ENCODE measurements around the gene TMEM115.

TMEM115 gene

GRCh38 chr3:50369012-50369670, 9.8 kb upstream of the TMEM115 start (continued):
- no peak for TF ChIP-seq CSRNP3 (CRISPR knock-in tag; IDR thresholded peaks at IDR 0.05)
- TF ChIP-seq OSR1 (CRISPR knock-in tag; IDR thresholded peaks at IDR 0.05), result no peak
- TF ChIP-seq GLIS3 (CRISPR knock-in tag; IDR thresholded peaks at IDR 0.05), result no peak
- no peak for TF ChIP-seq ESRRG (CRISPR knock-in tag; IDR thresholded peaks at IDR 0.05)
- TF ChIP-seq ZC3H10 (CRISPR knock-in tag; IDR thresholded peaks at IDR 0.05), result no peak
- TF ChIP-seq TOX (CRISPR knock-in tag; IDR thresholded peaks at IDR 0.05; ENCODE audit: borderline replicate concordance), result no peak
- TF ChIP-seq TSHZ2 (CRISPR knock-in tag; IDR thresholded peaks at IDR 0.05), result no peak

- TF ChIP-seq CREB5 (CRISPR knock-in tag; IDR thresholded peaks at IDR 0.05; ENCODE audit: low read depth), result no peak
- ATAC-seq, result no peak
These were observed 6.5 kb upstream of the TMEM115 start for GRCh38 chr3:50365842-50366220.

- no peak for ATAC-seq
- TF ChIP-seq ESRRG (CRISPR knock-in tag; IDR thresholded peaks at IDR 0.05), result no peak
- no peak for TF ChIP-seq ZFP3 (CRISPR knock-in tag; IDR thresholded peaks at IDR 0.05)
- TF ChIP-seq ZFP30 (CRISPR knock-in tag; IDR thresholded peaks at IDR 0.05), result no peak
- TF ChIP-seq ARNTL (CRISPR knock-in tag; IDR thresholded peaks at IDR 0.05; ENCODE audit: borderline replicate concordance, low read depth), result no peak
- no peak for TF ChIP-seq SNAI2 (CRISPR knock-in tag; IDR thresholded peaks at IDR 0.05)
- TF ChIP-seq ISL1 (CRISPR knock-in tag; IDR thresholded peaks at IDR 0.05), result no peak
- TF ChIP-seq TSHZ2 (CRISPR knock-in tag; IDR thresholded peaks at IDR 0.05), result no peak
These were observed 5.9 kb upstream of the TMEM115 start for GRCh38 chr3:50365080-50365841.

GRCh38 chr3:50364573-50365079, 5.3 kb upstream of the TMEM115 start:
- no peak for ATAC-seq
- TF ChIP-seq POU6F1 (CRISPR knock-in tag; IDR thresholded peaks at IDR 0.05; ENCODE audit: borderline replicate concordance, low read depth), result no peak
- no peak for TF ChIP-seq PPARA (CRISPR knock-in tag; IDR thresholded peaks at IDR 0.05; ENCODE audit: borderline replicate concordance)
- no peak for TF ChIP-seq TCF4 (CRISPR knock-in tag; IDR thresholded peaks at IDR 0.05; ENCODE audit: borderline replicate concordance)
- no peak for TF ChIP-seq ZFP30 (CRISPR knock-in tag; IDR thresholded peaks at IDR 0.05)
- no peak for TF ChIP-seq ZNF70 (CRISPR knock-in tag; IDR thresholded peaks at IDR 0.05)
- TF ChIP-seq ZC3H10 (CRISPR knock-in tag; IDR thresholded peaks at IDR 0.05), result no peak
- TF ChIP-seq SNAI2 (CRISPR knock-in tag; IDR thresholded peaks at IDR 0.05), result no peak
- TF ChIP-seq OSR1 (CRISPR knock-in tag; IDR thresholded peaks at IDR 0.05), result no peak
- TF ChIP-seq CSDC2 (CRISPR knock-in tag; IDR thresholded peaks at IDR 0.05), result no peak
- no peak for TF ChIP-seq TOX (CRISPR knock-in tag; IDR thresholded peaks at IDR 0.05; ENCODE audit: borderline replicate concordance)
- no peak for TF ChIP-seq ARNTL (CRISPR knock-in tag; IDR thresholded peaks at IDR 0.05; ENCODE audit: borderline replicate concordance, low read depth)
- TF ChIP-seq ESRRG (CRISPR knock-in tag; IDR thresholded peaks at IDR 0.05), result no peak
- TF ChIP-seq ZFP3 (CRISPR knock-in tag; IDR thresholded peaks at IDR 0.05), result no peak
- no peak for TF ChIP-seq GLIS3 (CRISPR knock-in tag; IDR thresholded peaks at IDR 0.05)
- TF ChIP-seq ZNF8 (CRISPR knock-in tag; IDR thresholded peaks at IDR 0.05), result no peak
- no peak for TF ChIP-seq CSRNP3 (CRISPR knock-in tag; IDR thresholded peaks at IDR 0.05)

All from SK-N-SH treated with all-trans-retinoic acid at 6 μM for 48 hours (cell line).